ENCODE measurements around the gene SNX27.
"Not testable (repeated sequence)": the region's sequence is repeated elsewhere in the genome, so short reads cannot be mapped to it uniquely, and the experiment has no call there.

Gene SNX27

DNA sequence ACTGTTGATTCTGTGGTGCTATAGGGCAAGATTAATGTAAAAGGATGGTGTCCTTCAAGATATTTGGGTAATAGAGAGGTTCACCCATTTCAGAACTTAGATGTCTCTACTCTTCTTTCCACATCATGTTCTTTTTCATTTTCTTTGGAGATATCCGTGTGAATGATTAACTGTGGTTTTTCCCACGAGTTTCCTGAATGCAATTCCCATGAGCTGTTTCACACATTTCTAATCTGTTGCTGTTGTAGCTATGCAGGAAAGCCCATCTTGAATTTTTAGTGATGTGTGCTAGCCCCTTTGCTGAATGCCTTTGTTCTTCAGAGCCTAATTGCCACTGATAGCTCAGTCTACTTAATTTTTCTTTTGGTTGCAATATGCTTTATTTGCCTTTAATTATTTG is 27.6 kb downstream of the SNX27 start:
- DNase-seq (ENCODE audit: low read depth), result peak; percentile 87

DNA sequence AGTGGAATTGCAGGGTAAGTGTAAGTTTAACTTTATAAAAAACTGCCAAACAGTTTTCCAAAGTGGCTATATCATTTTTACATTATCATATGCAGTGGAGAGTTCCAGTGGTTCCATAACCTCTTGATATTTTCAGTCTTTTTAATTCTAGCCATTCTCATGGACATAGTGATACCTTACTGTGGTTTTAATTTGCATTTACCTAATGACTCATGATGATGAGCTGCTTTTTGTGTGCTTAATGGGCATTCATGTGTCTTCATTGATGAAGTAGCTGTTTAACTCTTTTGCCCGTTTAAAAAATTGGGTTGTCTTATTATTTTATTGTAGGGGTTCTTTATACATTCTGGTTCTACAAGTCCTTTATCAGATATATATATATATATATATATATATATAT is 29.4 kb downstream of the SNX27 start:
- no peak for DNase-seq (ENCODE audit: low read depth)

DNA sequence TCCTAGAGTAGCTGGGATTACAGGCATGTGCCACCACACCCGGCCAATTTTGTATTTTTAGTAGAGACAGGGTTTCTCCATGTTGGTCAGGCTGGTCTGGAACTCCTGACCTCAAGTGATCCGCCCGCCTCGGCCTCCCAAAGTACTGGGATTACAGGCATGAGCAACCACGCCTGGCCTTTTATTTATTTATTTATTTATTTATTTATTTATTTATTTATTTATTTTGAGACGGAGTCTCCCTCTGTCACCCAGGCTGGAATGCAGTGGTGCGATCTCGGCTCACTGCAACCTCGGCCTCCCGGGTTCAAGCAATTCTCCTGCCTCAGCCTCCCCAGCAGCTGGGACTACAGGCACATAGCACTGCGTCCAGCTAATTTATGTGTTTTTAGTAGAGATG is 31.2 kb downstream of the SNX27 start:
- DNase-seq (ENCODE audit: low read depth), result not testable (repeated sequence)

DNA sequence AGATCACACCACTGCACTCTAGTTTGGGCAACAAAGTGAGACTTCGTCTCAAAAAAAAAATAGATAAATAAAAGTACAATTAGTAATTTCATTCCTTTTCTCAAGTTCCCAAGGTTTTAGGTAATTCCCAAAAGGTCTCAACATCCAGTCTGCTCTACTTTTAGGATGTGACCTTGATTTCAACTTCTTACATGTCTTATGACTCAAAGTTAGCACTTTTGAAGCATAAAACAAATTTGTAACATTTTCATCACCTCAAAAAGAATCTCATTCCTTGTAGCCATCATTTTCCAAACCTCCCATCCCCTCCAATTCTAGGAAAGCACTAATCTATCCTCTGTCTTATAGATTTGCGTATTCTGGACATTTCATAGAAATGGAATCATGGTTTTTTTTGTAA is 32.2 kb downstream of the SNX27 start:
- no peak for DNase-seq (ENCODE audit: low read depth)

DNA sequence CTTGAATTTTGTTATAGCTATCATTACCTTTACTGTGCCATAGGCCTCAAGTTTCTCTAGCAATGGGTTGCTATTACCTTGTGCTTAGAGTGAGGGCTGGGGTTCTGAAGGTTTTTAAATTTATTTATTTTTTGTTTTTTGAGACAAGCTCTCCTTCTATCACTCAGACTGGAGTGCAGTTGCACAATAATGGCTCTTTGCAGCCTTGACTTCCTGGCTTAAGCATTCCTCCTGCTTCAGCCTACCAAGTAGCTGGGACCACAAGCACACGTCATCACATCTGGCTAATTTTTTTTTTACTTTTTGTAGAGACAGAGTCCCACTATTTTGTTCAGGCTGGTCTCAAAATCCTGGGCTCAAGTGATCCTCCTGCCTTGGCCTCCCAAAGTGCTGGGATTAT is 41.5 kb downstream of the SNX27 start:
- peak; percentile 61 for DNase-seq (ENCODE audit: low read depth)

DNA sequence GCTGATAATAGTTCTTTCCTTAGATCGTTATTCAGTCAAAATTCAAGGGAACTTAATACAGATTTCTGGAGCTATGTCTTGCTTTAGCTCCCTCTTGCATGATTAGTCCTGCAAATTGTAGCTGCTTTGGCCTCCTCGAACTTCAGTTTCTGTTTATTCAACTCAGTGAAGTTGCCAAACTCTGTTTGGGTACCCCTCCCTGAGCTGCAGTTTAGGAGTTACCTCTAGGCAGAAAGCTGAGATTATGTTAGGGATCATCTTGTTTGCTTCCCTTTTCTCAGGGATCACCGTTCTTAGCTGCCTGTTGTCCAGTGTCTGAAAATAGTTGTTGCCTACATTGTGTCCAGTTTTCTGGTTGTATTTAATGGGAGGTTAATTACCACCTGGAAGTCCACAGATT is 43.5 kb downstream of the SNX27 start:
- DNase-seq (ENCODE audit: low read depth), result no peak

DNA sequence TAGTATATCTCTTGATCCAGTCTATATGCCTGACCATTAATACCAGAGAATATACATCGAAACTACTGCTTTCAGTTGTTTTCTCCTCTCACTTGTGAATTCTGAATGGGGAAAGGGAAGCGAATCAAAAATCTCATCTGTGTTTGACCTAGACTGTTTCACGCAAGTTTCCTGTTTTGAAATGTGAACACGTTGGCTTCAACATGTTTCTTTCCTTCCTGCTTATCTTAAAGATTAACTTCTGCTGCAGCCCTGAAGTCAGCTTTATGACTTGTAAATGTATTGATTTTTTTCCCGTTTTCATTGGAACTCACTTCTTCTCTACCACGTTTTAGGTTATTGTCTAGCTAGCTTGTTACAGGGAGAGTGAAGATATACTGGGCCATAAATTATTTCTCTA is 49.9 kb downstream of the SNX27 start:
- DNase-seq (ENCODE audit: low read depth), result no peak

DNA sequence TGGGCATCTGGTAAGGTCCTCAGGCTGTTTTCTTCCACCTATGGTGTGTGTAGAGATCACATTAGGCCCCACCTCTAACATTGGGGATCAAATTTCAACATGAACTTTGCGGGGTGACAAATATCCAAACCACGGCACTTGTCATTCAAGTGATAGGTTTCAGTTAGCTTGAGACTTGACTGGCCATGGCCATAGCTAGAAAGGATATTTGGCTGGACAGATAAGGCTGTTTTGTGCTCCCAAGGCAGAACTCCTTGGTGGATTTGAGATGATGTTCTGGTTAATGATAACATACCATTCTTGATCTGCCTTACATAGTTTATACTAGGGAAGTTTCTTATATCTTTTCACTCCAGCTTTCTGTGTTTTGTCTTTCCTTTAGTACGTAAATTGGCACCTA is 56.2 kb downstream of the SNX27 start:
- no peak for DNase-seq (ENCODE audit: low read depth)

DNA sequence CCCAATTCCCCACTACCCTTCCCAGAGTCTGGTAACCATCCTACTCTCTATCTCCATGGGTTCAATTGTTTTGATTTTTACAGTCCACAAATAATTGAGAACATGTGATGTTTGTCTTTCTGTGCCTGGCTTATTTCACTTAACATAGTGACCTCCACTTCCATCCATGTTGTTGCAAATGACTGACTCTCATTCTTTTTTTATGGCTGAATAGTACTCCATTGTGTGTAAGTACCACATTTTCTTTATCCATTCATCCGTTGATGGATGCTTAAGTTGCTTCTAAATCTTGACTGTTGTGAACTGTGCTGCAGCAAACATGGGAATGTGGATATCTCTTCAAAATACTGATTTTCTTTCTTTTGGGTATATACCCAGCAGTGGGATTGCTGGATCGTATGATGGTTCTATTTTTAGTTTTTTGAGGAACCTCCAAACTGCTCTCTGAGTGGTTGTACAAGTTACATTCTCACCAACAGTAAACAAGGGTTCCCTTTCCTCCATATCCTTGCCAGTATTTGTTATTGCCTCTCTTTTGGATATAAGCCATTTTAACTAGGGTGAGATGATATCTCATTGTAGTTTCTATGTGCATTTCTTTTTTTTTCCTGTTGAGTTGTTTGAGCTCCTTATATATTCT is 58.3 kb downstream of the SNX27 start:
- not testable (repeated sequence) for DNase-seq (ENCODE audit: low read depth)

DNA sequence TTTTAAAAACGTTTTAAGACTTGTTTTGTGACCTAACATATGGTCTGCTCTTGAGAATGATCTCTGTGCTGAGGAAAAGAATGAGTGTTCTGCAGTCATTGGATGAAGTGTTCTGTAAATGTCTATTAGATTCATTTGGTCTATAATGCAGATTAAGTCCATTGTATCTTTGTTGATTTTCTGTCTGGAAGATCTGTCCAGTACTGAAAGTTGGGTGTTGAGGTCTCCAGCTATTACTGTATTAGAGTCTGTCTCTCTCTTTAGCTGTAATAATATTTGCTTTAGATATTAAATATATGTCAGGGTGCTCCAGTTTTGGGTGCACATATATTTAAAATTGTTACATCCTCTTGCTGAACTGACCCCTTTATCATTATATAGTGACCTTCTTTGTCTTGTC is 61.6 kb downstream of the SNX27 start:
- DNase-seq (ENCODE audit: low read depth), result no peak

DNA sequence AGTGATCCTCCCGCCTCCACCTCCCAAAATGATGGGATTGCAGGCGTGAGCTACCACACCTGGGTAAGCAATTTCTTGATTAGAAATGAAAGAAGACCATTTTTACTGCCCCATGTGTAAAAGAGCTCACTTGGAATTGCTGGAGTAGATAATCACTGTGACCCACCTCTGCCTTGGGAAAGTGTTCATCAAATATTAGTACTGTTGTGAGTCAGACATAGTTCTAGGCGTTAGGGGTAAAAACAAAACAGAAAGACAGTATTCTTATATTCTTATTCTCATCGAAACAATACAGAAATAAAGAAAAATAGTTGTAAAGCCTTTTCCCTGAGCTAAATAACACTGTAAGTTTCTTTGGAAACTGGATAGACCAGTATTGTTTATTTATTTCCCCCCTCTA is 68.5 kb downstream of the SNX27 start:
- DNase-seq (ENCODE audit: low read depth), result peak; percentile 58

DNA sequence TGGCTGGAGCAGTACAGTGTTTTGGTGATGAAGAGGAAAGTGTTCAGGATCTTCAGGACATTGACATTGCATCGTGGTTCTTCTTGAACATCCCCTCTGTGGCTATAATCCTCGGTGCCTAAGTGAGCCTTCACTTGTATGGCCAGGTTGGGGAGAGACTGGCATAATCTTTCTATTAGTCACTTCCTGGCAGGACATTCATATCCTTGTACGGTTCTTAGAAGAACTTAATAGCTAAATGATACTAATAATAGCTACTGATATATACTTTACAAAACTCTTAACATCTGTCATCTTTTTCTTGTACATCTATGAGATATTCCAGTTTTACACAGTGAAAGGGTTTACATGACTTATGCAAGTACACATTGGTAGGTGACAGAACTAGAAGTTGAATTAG is 69.0 kb downstream of the SNX27 start:
- peak; percentile 94 for DNase-seq (ENCODE audit: low read depth)

DNA sequence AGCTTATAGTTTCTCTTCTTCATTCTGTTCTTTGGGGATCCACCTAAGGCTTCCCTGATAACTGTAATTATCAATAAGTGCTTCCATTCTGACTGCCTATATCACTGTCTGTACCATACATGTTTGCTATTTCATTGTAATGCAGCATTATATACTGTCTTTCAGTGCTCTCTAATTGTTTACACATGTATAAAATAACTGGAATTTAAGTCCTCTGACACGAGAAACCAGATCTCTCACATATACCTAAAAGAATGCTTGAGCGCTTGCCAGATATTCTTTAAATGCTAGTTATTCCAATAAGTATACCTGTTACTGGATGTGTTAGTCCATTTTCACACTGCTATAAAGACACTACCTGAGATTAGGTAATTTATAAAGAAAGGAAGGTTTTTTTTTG is 70.1 kb downstream of the SNX27 start:
- peak; percentile 33 for DNase-seq (ENCODE audit: low read depth)

DNA sequence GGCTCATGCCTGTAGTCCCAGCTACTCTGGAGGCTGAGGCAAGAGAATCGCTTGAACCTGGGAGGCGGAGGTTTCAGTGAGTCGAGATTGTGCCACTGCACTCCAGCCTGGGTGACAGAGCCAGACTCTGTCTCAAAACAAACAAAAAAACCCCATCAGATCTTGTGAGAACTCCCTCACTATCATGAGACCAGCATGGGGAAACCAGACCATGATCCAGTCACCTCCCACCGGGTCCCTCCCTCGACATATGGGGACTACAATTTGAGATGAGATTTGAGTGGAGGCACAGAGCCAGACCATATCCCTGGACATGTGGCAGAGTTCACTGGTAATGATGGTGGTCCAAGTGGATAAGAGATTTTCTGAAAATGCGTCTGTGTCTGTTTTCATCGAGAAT is 71.1 kb downstream of the SNX27 start:
- DNase-seq (ENCODE audit: low read depth), result not testable (repeated sequence)

DNA sequence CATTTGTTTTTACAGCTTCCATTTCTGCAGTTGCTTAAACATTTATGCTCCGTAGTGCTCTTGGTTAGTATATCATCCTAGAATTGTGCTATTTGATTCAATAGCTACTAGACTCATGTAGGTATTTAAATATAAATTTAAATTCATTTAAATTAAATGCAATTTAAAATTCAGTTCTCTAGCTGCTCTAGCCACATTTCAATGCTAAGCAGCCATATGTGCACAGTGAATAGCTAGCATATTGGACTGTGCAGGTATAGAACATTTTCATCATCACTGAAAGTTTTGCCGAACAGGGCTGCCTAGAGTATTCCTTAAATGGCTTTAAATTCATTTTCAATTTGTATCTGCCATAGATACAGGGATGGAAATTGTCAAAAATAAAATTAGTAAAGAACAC is 72.3 kb downstream of the SNX27 start:
- DNase-seq (ENCODE audit: low read depth), result no peak

DNA sequence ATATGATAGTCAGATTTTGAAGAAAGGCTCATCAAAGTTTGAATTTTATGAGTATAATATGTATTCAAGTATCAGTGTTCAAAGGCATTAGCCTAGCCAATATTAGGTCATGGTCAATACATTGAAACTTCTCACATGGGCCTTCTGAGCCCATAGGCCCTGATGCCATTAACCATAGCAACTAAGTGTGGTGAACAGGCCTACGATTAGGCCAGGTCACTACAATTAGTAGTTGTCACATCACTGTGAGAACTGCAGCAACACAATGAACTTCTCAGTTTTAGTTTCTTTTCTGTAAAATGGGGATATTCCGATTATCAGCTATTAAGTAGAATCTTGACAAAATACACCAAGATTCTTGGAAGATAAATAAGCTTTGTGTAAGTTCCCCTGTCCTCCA is 74.7 kb downstream of the SNX27 start:
- no peak for DNase-seq (ENCODE audit: low read depth)

DNA sequence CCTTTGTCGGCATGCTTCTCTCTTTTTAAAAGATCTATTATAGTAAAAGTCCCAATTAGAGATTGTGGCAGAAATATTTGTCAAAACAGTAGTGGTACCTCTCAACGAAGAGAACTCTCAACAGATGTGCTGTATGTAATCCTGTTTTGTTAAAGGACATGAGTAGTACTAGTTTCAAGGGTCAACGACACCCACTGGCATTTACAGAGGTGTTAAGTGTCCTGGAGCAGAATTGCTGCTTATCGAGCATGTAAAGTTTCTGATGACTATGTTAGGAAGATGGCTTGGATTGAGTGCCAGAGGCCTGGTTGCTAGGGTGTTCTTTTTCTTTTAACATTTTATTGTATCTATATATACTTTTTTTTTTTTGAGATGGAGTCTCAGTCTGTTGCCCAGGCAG is 77.6 kb downstream of the SNX27 start:
- no peak for DNase-seq (ENCODE audit: low read depth)

DNA sequence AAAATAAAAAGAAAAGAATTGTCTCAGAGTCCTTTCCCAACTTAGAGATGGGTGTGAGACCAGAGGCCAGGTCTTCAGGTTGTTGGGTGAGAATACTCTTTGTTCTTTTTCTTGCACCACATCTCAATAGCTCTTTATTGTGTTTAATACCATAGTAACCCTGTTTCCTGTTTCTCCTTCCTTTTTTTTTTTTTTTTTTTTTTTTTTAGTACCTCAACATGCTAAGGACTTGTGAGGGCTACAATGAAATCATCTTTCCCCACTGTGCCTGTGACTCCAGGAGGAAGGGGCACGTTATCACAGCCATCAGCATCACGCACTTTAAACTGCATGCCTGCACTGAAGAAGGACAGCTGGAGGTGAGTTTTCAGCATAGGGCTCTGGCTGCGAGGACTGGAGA is 80.4 kb downstream of the SNX27 start:
- DNase-seq (ENCODE audit: low read depth), result no peak

DNA sequence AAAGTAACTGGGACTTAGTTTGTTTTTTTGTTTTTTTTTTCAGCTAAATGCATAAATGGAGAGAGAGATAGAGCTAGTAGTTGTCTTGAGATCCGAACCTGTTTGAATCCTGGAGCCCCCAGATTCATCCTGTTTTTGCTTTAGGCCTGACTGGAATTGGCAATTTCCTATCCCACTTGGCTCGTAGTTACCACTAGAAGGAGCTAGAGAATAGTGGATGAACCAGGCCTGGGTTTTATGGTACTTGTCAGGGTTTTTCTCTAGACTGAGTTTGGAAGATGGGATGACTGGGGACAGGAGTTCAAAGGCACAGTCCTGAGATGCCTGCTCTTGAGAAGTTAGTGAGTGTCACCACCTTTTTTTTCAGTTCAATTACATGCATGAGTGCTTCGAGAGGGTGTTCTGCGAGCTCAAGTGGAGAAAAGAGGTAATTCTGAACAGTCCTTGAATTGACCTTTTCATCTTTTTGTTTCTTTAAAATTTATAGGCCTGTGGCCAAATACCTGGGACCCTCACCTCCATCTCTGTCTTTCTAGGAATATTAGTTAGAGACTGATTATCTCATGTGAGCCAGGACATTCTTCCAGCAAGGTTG is 81.3 kb downstream of the SNX27 start:
- DNase-seq (ENCODE audit: low read depth), result peak; percentile 56

DNA sequence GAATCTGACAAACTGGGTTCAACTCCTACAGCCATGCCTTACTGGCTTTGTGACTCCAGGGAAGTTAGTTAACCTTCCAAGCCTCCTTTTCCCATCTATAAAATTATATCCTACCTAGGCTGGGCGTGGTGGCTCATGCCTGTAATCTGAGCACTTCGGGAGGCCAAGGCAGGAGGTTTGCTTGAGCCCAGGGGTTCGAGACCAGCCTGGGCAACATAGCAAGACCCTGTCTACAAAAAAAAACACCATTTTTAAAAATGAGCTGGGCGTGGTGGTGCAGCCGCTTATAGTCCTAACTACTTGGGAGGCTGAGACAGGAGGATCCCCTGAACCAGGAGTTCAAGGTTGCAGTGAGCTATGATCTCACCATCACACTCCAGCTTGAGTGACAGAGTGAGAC is 89.7 kb downstream of the SNX27 start:
- no peak for DNase-seq (ENCODE audit: low read depth)

DNA sequence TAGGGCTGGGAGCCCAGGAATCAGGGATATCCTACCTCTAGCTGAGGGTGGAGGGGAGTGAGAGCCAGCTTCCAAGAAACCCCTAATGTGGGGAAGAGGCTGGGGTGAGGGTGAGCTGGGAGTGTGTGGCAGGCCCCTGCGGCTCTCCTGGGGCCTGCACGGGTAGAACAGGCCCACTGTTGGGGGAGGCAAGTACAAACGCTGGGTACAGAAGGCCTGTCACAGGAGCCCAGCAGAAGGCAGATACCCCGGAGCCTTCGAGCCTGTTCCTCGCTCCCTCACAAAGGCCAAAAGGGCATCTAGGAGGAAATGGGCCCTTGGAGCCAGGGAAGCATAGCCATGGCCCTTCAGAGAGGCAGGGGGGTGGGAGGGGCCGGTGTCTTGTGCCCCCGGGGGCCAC is 91.1 kb downstream of the SNX27 start:
- DNase-seq (ENCODE audit: low read depth), result no peak

DNA sequence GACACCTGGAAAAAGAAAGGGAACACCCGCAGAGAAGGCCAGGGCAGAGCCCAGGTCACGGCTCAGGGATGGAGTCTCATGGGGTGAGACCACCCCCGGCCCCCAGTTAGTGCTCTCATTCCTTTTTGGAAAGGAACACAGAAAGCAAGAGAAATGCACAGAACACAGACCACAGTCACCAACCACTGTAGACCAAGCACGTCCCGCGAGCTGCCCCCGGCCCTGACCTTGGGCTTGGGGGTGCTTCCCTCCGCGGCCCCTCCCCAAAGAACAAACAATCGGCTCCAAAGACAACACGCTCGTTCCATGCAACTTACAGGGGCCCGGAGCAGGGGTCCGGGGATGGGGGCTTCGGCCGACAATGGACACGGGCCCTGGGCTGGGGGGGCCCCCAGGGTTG is 92.0 kb downstream of the SNX27 start:
- DNase-seq (ENCODE audit: low read depth), result no peak

DNA sequence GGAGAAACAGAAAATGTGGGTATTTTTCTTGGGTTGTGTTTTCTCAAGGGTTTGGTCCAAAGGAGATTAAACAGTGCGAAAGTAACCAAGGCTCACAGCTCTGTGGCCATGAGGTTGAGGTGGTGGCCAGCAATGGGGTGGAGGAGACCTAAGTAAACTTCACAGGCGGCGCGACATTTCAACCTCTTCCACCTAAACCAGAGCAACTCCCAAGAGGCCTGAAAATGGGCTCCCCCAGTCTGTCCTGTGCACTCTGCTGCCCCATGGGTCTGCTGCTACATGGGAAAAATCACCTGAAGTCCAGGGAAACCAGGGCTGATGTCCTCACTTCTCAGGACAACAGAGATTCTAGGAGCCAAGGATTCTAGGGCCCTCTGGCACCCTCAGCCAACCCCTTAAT is 92.4 kb downstream of the SNX27 start:
- DNase-seq (ENCODE audit: low read depth), result no peak

DNA sequence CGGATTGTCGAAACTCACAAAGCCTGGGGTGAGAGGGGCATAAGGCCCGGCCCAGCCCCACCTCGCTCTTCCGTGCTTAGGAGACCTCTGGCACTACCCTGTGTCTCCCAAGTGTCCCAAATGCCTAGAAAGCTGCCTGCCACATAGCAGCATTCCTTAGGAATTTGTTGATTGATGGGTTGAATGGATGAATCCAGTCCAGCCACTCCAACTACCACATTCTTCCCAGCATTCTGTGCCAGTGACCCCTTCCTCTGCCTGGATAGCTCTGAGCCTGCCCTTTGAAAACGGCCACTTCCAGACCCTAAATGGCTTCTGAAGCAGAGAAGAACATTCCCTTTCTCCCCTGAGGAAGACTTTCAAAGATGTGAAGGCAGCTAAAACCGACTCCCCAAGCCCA is 93.3 kb downstream of the SNX27 start:
- DNase-seq (ENCODE audit: low read depth), result no peak
